Measurements from ENCODE around the gene SUB1.

The SUB1 gene

DNA sequence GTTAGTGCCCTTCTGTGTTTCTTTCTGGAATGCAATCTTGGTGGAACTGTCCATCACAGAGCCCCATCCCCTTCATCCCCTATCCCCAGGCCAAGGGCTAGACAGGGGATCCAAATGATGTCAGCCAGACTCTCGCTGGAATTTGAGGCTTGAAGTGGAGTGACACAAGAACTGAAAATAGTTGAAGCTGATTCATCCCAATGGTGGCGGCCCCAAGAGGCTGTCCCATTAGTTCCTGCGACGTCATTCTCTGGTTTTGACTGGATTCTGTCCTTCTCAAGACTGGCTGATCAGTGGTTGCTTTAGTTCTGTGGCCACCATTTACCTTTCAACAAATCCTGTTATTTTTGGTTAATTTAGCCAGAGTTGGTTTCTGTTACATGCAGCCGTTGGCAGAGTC is 59.9 kb downstream of the SUB1 start:
- no peak for DNase-seq (ENCODE audit: low read depth)

DNA sequence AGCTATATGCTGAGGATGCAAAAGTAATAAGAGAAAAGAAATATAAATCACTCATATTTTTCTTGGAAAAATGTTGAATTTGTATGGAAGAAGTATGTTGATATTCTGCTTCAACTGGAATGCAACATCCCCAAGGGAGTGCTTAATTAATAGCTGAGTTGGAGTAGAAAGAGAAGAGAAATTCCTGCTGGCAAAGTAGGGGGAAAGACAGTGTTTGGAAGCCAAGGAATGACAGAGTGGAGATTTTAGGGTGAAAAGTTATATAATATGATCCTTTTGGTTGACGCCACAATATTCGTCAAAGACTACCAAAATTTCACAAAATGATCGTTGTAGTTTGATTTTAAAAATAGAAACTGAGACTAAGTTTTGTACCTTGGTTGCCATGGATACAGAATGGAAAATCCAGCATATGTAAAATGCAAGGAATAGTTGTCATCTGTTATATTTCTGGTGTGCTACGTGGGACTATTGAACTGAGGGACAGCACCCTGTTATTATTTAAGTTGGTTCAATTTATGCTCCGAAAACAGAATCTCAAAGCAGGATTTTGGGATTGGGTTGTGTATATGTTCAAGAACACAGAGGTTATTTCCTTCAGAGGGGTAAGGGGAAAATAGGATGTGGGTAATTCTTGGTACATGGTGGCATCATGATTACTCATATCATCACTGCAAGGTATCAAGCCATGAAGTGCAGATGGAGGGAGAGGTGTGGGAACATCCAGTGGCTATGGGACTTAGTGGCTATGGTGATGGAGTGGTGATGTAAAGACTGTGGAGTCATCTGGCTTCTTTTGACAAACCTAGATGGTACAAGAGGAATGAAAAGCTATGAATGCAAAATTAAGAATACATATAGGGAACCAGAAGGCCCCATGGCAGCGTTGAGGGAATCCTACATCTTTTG is 61.0 kb downstream of the SUB1 start:
- no peak for DNase-seq (ENCODE audit: low read depth)

DNA sequence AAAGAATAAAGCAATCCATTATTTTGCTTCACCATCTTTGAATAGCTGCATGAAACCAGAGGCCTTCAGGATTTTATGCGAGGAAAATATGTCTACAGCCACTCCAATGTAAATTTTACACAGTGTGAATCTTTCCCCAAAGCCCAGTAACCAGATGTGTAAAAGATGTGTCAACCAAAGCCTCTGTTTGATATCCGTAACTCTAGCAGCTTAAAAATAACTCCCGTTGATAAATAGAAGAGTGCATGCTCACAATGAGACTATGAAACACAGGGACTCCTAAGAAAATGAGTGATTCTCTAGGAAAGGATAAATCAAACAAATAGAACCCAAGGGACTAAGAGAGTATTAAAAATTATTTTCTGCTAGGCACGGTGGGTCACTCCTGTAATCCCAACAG is 65.7 kb downstream of the SUB1 start:
- no peak for DNase-seq (ENCODE audit: low read depth)

DNA sequence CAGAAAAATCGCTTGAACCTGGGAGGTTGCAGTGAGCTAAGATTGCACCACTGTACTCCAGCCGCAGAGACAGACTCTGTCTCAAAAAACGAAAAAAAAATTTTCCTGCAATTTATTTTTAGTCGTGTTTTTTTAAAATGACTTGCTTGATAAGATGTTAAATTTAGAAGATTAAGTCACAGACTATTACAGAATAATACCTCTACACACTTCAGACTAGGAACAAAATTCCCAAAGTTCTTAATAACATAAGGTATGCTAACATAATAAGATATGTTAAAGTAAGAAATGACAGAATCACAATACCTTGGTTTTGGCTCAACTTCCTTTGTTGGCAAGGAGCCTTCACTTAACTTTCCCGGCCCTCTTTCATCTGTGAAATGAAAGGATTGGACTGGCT is 66.3 kb downstream of the SUB1 start:
- no peak for DNase-seq (ENCODE audit: low read depth)
